Gastrocnemius medialis (tissue), 4 donors: ENCODE measurements around the gene SASS6.

Experiments used
- POLR2A ChIP-seq, 2 donors: fragments of 450-650 bp; IDR thresholded peaks; one replicate each; pipeline ENCODE4 v1.6.1; 2017; ENCODE audit warnings: antibody characterized with exemption in 2 of 2, mild to moderate bottlenecking in 2 of 2, moderate library complexity in 2 of 2
- TF ChIP-seq, protein P1 (sequence below), 5 experiments: fragments of 450-650 bp in 3 of 5; fragments of 200-600 bp in 2 of 5; sonication (generic) in 2 of 5; IDR thresholded peaks in 4 of 5; conservative IDR thresholded peaks in 1 of 5; 1 replicate in 4 of 5; 2 replicates in 1 of 5; pipeline ENCODE4 v1.5.1; 2016 to 2019; ENCODE audit warnings: antibody characterized with exemption in 5 of 5, mild to moderate bottlenecking in 3 of 5, moderate library complexity in 3 of 5

GRCh38 chr1:100075773-100076172, 57.0 kb downstream of the SASS6 start:
- TF ChIP-seq, protein P1, sequence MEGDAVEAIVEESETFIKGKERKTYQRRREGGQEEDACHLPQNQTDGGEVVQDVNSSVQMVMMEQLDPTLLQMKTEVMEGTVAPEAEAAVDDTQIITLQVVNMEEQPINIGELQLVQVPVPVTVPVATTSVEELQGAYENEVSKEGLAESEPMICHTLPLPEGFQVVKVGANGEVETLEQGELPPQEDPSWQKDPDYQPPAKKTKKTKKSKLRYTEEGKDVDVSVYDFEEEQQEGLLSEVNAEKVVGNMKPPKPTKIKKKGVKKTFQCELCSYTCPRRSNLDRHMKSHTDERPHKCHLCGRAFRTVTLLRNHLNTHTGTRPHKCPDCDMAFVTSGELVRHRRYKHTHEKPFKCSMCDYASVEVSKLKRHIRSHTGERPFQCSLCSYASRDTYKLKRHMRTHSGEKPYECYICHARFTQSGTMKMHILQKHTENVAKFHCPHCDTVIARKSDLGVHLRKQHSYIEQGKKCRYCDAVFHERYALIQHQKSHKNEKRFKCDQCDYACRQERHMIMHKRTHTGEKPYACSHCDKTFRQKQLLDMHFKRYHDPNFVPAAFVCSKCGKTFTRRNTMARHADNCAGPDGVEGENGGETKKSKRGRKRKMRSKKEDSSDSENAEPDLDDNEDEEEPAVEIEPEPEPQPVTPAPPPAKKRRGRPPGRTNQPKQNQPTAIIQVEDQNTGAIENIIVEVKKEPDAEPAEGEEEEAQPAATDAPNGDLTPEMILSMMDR (IDR thresholded peaks at IDR 0.05 in 4 of 5, conservative IDR thresholded peaks at IDR 0.05 in 1 of 5) = no peak
- TF ChIP-seq POLR2A (IDR thresholded peaks at IDR 0.05) = no peak
